Central memory CD8-positive, alpha-beta T cell (primary cell): ENCODE results near the gene GCSAM.
A peak's percentile ranks its signal among the peaks of the same experiment; 100 is the strongest.

Experiments
- ATAC-seq: fragments of 150-1000 bp; cut with Tn5 transposase; replicated peaks from 2 replicates; pipeline ENCODE4 v1.10.0; 2022; ENCODE audit warnings: mild to moderate bottlenecking, moderate FRiP score, moderate number of reproducible peaks; ENCODE audit not compliant: poor library complexity, severe bottlenecking; ENCODE audit errors: extremely low read depth
- DNase-seq, 2 donors: peaks; one replicate each; pipeline ENCODE4 v3.0.0; 2021; ENCODE audit warnings: low spot score in 2 of 2
- H3K27ac Mint-ChIP-seq: one replicate; pipeline ENCODE4 v1.8.0; 2022; ENCODE audit warnings: low read depth, mild to moderate bottlenecking, moderate library complexity, mixed read lengths
- H3K27me3 Mint-ChIP-seq: one replicate; pipeline ENCODE4 v1.8.0; 2022; ENCODE audit warnings: mixed read lengths
- H3K36me3 Mint-ChIP-seq: one replicate; pipeline ENCODE4 v1.8.0; 2022; ENCODE audit warnings: mild to moderate bottlenecking, moderate library complexity, mixed read lengths; ENCODE audit not compliant: insufficient read depth
- H3K4me1 Mint-ChIP-seq: one replicate; pipeline ENCODE4 v1.8.0; 2022; ENCODE audit warnings: mixed read lengths
- H3K4me3 Mint-ChIP-seq: one replicate; pipeline ENCODE4 v1.8.0; 2022; ENCODE audit warnings: mild to moderate bottlenecking, moderate library complexity, mixed read lengths
- H3K9me3 Mint-ChIP-seq: one replicate; pipeline ENCODE4 v1.8.0; 2022; ENCODE audit warnings: mixed read lengths

Gene GCSAM, protein sequence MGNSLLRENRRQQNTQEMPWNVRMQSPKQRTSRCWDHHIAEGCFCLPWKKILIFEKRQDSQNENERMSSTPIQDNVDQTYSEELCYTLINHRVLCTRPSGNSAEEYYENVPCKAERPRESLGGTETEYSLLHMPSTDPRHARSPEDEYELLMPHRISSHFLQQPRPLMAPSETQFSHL

DNA sequence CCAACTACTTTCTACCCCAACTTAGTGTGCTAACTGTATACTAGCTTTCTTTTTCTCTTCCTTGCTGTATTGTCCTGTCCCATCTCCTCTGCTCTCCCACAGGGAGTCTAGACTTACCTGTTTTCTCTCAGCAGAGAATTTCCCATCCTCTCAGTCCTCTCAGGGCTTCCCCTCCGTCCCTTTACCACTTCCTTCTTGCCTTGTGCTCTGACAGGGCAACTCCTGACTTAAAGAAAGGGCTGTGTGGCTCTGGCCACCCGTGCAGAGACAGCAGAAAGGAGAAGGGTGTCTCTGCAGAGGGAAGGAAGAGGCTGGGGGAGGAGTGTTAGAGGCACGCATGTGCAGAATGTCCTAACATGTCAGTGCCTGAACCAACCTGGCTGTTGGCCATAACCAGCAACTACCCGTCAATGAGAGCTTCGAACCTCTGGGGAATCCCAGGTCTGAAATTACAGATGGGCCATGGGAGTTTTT, at the start of gene GCSAM:
Gene GCSAM, minus strand, starts transcription at position 274 of the 474 bp plus-strand sequence. Its CDS starts 128 bp downstream, at position 146.
- peak within 1 kb of the TSS; percentile 83 for H3K27ac Mint-ChIP-seq
- H3K27me3 Mint-ChIP-seq: peaks cover 10% of the 10 kb centered on the region
- DNase-seq (peak; percentile 31 to 43), ATAC-seq (peak; percentile 63)
- no peaks in the 10 kb centered on the region for H3K9me3 Mint-ChIP-seq
- peaks cover 48% of the 10 kb centered on the region for H3K4me1 Mint-ChIP-seq
- H3K36me3 Mint-ChIP-seq: peaks cover 6% of the 10 kb centered on the region
- H3K4me3 Mint-ChIP-seq: peak within 1 kb of the TSS; percentile 81

DNA sequence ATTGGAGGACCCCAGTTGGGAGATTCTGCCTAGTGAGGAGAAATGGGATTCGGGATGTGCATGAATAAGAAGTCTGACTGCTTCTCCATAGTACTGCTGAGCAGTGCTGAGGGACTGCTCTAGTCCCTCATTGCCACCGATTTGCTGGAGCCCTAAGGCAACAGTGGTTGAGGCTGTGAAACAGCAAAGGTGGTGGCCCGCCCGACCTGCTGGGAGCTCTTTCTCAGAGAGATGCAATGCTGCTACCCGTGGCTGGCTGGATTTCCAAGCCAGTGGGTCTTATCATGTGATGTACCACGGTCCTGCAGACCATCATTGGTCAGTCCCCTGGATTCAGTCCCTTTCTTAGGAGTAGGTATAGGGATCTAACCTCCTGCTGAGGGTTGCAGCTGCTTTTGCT, 42.6 kb upstream of the GCSAM start:
- Mint-ChIP-seq H3K27ac (no peak overlapping the region), H3K27me3 (peaks cover 21% of the 10 kb centered on the region), H3K4me3 (no peak overlapping the region), H3K9me3 (no peaks in the 10 kb centered on the region), H3K4me1 (no peaks in the 10 kb centered on the region), H3K36me3 (no peaks in the 10 kb centered on the region)
- DNase-seq: no peak
- ATAC-seq: no peak

DNA sequence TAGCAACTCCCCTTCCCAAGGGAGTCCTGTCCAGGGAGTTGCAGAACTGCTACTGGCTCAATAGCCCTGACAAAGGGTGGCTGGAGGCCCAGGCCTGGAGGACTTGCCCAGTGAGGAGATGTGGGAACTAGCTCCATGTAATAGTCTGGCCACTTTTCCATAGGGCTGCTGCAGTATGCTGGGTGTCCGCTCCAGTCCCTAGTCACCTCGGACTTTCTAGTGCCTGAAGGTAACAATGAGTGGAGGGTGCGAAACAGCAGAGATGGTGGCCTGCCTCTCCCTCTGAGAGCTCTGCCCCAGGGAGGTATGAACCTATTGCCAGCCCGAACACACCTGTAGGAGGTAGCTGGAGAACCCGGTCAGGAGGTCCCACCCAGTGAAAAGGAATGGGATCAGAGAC, 42.0 kb upstream of the GCSAM start:
- no peak for ATAC-seq
- H3K27me3 Mint-ChIP-seq: peaks cover 21% of the 10 kb centered on the region
- no peak for DNase-seq
- H3K27ac Mint-ChIP-seq: no peak overlapping the region
- no peak overlapping the region for H3K4me3 Mint-ChIP-seq
- no peaks in the 10 kb centered on the region for H3K9me3 Mint-ChIP-seq
- H3K36me3 Mint-ChIP-seq: no peaks in the 10 kb centered on the region
- no peaks in the 10 kb centered on the region for H3K4me1 Mint-ChIP-seq

DNA sequence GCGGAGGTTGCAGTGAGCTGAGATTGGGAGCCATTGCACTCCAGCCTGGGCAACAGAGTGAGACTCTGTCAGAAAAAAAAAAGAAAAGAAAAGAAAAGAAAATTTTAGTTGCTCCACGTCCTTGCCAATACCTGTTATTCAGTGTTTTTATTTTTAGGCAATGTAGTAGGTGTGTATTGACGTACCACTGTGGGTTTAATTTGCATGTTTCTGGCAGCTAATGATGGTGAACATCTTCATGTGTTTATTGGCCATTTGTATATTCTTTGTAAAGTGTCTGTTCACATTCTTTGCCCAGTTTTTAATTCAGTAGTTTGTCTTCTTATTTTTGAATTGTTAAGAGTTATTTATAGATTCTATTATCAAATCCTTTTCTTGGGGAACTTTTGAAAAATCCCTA, 38.1 kb upstream of the GCSAM start:
- no peaks in the 10 kb centered on the region for H3K9me3 Mint-ChIP-seq
- H3K4me1 Mint-ChIP-seq: no peaks in the 10 kb centered on the region
- H3K27ac Mint-ChIP-seq: no peak overlapping the region
- peaks cover 16% of the 10 kb centered on the region for H3K27me3 Mint-ChIP-seq
- DNase-seq (no peak), ATAC-seq (no peak)
- H3K36me3 Mint-ChIP-seq: no peaks in the 10 kb centered on the region
- no peak overlapping the region for H3K4me3 Mint-ChIP-seq

DNA sequence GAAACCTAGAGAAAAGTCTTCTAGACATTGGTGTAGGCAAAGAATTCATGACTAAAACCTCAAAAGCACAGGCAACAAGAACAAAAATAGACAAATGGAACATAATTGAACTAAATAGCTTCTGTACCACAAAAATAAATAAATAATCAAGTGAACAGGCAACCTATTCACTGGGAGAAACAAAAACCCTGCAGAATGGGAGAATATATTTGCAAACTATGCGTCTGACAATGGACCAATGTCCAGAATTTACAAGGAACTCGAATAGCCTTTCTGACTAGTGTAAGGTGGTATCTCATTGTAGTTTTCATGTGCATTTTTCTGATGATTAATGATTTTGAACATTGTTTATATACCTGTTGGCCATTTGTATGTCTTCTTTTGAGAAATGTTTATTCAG, 37.0 kb upstream of the GCSAM start:
- H3K27me3 Mint-ChIP-seq: peaks cover 11% of the 10 kb centered on the region
- no peaks in the 10 kb centered on the region for H3K4me1 Mint-ChIP-seq
- DNase-seq (no peak), ATAC-seq (no peak)
- no peak overlapping the region for H3K27ac Mint-ChIP-seq
- no peaks in the 10 kb centered on the region for H3K36me3 Mint-ChIP-seq
- H3K4me3 Mint-ChIP-seq: no peak overlapping the region
- H3K9me3 Mint-ChIP-seq: peaks cover under 1% of the 10 kb centered on the region

DNA sequence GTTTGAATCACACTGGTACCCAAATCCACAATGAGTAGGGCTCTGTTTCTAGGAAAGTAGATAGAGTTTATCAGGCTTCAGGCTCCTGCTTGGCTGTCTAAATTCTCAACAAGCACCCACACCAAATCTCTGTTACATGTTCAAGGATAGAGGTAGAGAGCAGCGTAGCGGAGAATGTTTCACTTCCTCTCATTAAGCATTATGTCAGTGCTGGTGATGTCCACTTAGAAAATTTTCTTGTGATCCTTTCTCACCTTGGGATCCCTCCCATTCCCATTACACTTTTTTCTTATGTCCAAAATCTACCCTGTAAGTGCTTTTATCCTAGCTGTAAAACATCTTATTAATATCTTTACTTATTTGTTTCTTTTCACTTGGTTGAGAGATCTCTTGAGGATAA, 34.7 kb upstream of the GCSAM start:
- DNase-seq (no peak), ATAC-seq (no peak)
- peaks cover 5% of the 10 kb centered on the region for H3K9me3 Mint-ChIP-seq
- no peaks in the 10 kb centered on the region for H3K36me3 Mint-ChIP-seq
- no peak overlapping the region for H3K27ac Mint-ChIP-seq
- H3K27me3 Mint-ChIP-seq: no peaks in the 10 kb centered on the region
- H3K4me3 Mint-ChIP-seq: no peak overlapping the region
- no peaks in the 10 kb centered on the region for H3K4me1 Mint-ChIP-seq

DNA sequence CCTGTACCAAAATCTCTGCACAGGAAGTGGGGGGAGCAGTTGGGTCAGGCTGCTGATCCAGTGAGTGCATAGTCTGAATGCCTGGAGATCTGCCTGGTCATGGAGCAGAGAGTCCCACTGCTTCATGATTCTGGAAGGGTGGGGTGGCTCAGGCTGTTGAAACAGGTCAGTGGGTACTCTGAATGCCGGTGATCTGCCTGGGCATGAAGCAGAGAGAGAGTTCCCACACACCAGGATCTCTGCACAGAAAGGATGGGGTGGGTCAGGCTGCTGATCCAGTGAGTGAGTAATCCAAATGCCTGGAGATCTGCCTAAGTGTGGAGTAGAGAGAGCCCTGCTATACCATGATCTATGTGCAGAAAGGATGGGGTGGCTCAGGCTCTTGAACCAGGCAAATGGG, 16.1 kb upstream of the GCSAM start:
- Mint-ChIP-seq H3K27me3 (no peaks in the 10 kb centered on the region), H3K4me3 (no peak overlapping the region), H3K27ac (no peak overlapping the region), H3K4me1 (no peaks in the 10 kb centered on the region), H3K9me3 (peaks cover 14% of the 10 kb centered on the region), H3K36me3 (peaks cover 2% of the 10 kb centered on the region)
- ATAC-seq (no peak), DNase-seq (no peak)

DNA sequence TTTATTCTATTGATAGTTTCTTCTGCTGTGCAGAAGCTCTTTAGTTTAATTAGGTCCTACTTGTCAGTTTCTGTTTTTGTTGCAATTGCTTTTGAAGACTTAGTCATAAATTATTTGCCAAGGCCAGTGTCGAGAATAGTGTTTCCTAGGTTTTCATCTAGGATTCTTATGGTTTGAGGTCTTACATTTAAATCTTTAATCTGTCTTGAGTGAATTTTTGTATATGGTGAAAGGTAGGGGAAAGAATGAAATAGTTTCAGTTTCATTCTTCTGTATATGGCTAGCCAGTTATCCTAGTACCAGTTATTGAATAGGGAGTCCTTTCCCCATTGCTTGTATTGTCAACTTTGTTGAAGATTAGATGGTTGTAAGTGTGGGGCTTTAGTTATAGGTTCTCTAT, 10.6 kb upstream of the GCSAM start:
- peaks cover 2% of the 10 kb centered on the region for H3K36me3 Mint-ChIP-seq
- peaks cover 7% of the 10 kb centered on the region for H3K4me1 Mint-ChIP-seq
- H3K9me3 Mint-ChIP-seq: peaks cover 14% of the 10 kb centered on the region
- ATAC-seq (peak; percentile 61), DNase-seq (no peak)
- no peaks in the 10 kb centered on the region for H3K27me3 Mint-ChIP-seq
- peak overlapping the region; percentile 41 for H3K27ac Mint-ChIP-seq
- peak overlapping the region; percentile 50 for H3K4me3 Mint-ChIP-seq

DNA sequence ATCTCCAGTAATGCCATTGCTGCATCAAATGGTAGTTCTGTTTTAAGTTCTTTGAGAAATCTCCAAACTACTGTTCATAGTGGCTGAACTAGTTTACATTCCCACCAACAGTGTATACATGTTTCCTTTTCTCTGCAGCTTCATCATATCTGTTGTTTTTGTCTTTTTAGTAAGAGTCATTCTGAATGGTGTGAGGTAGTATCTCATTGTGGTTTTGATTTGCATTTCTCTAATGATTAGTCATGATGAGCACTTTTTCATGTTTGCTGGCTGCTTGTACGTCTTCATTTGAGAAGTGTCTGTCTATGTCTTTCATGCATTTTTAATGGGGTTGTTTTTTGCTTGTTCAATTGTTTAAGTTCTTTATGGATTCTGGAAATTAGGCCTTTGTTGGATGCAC, 10.2 kb upstream of the GCSAM start:
- Mint-ChIP-seq H3K27me3 (no peaks in the 10 kb centered on the region), H3K9me3 (peaks cover 14% of the 10 kb centered on the region), H3K27ac (peak overlapping the region; percentile 41), H3K4me3 (peak overlapping the region; percentile 50), H3K4me1 (peaks cover 7% of the 10 kb centered on the region), H3K36me3 (peaks cover 2% of the 10 kb centered on the region)
- peak; percentile 76 for ATAC-seq
- no peak for DNase-seq

DNA sequence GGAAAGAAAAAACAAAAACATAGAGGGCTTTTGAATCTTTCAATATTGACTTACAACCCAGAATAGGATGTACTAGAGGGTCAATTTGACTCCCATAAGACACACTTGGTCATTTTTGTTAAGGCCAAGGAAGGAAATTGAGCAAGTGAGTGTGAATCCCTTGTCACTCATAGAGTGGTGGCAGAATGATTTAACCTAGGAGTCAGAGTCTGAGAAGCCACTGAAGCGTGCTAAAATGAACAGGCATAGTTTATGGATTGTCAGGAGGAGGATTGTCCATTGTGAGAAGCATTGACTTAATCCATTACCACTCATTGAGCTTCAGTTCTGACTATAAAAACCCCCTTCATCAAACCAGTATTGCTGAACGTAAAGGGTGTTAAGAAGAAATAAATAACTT, 8.2 kb upstream of the GCSAM start:
- Mint-ChIP-seq H3K36me3 (no peaks in the 10 kb centered on the region), H3K9me3 (peaks cover under 1% of the 10 kb centered on the region), H3K27me3 (peaks cover 10% of the 10 kb centered on the region), H3K27ac (no peak overlapping the region), H3K4me3 (no peak overlapping the region), H3K4me1 (peaks cover 16% of the 10 kb centered on the region)
- no peak for DNase-seq
- no peak for ATAC-seq

DNA sequence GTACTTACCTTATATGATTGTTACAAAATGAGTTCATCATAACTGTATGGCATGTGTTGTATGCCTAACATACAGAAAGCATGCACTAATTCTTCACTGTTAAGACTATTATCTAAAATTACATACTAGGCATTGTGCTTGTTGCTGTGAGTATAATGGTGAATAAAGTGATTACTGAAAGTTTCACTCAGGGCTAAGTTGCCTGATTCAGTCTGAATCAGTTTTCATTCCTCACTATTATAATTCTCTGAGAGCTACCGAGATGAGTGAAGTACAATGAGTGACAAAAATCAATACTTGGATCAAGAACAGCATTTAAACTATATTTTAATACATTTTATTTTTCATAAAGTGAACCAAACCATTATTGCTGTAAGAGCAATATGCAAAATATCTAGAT, 7.5 kb upstream of the GCSAM start:
- H3K4me3 Mint-ChIP-seq: no peak overlapping the region
- peaks cover 10% of the 10 kb centered on the region for H3K27me3 Mint-ChIP-seq
- ATAC-seq (no peak), DNase-seq (no peak)
- peaks cover 16% of the 10 kb centered on the region for H3K4me1 Mint-ChIP-seq
- H3K27ac Mint-ChIP-seq: no peak overlapping the region
- H3K36me3 Mint-ChIP-seq: no peaks in the 10 kb centered on the region
- H3K9me3 Mint-ChIP-seq: no peaks in the 10 kb centered on the region

DNA sequence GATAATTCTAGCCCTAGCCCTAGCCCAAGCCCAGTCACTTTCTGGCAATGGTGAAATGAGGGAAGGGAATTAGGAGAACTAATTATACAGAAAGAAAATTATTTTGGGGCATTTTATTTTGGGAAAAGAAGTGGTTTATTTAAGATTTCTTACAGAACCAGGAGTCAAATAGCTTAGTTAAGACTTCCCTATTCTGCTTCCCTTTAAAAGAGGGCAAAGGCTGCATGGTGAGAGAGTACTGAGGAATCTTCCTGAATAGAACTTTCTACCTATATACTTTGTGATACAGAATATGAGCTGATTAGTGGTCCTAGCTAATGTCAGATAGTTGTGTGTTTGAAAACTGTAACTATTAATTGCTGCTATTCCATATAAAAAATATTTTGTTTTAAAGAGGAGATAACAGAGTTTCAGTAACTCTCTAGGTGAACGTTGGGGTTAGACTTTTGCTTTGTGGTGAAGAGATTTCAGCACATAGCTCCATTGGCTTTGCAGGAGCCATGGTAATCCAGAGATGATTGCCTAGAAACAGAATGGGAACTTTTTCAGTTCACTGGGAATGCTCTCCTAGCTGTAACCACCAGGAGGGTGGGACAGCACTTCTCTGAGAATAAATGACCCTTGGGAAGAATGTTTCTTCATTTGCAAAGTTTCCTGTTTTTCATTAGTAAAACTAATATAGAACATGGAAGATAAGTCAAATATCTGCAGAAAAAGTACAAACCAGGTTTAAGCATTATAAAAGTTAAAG, 5.3 kb upstream of the GCSAM start:
- Mint-ChIP-seq H3K4me3 (no peak overlapping the region), H3K4me1 (peaks cover 27% of the 10 kb centered on the region), H3K9me3 (no peaks in the 10 kb centered on the region), H3K27me3 (peaks cover 10% of the 10 kb centered on the region), H3K36me3 (peaks cover 1% of the 10 kb centered on the region), H3K27ac (no peak overlapping the region)
- ATAC-seq: no peak
- DNase-seq: no peak

DNA sequence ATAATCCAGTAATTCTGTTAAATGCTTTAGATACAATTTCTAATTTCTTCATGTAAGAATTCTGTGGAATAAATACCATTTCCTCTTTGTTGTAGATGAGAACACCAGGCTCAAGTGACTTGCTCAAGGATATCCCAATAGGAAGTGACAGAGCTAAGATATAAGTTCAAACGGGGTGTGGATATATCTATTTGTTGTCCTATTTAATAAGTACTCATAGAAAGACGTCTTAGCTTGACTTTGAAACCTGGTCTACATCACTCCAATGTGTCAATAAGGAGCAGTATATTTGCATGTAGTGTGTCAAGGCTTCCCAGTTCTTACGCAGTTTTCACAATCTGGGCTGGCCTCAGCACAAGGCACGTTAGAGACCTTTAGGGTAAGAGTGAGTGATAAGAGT, 4.7 kb upstream of the GCSAM start:
- peaks cover 10% of the 10 kb centered on the region for H3K27me3 Mint-ChIP-seq
- peaks cover 29% of the 10 kb centered on the region for H3K4me1 Mint-ChIP-seq
- ATAC-seq (no peak), DNase-seq (no peak)
- peaks cover 3% of the 10 kb centered on the region for H3K36me3 Mint-ChIP-seq
- no peak overlapping the region for H3K27ac Mint-ChIP-seq
- no peak overlapping the region for H3K4me3 Mint-ChIP-seq
- no peaks in the 10 kb centered on the region for H3K9me3 Mint-ChIP-seq
